ENCODE data around the gene SYMPK.

- TF ChIP-seq NFIC (IDR thresholded peaks at IDR 0.05; ENCODE audit: borderline replicate concordance), result no peak
- no peak for TF ChIP-seq POLR2AphosphoS5 (IDR thresholded peaks at IDR 0.05; ENCODE audit: low read depth, low read length)
- TF ChIP-seq, protein P1, sequence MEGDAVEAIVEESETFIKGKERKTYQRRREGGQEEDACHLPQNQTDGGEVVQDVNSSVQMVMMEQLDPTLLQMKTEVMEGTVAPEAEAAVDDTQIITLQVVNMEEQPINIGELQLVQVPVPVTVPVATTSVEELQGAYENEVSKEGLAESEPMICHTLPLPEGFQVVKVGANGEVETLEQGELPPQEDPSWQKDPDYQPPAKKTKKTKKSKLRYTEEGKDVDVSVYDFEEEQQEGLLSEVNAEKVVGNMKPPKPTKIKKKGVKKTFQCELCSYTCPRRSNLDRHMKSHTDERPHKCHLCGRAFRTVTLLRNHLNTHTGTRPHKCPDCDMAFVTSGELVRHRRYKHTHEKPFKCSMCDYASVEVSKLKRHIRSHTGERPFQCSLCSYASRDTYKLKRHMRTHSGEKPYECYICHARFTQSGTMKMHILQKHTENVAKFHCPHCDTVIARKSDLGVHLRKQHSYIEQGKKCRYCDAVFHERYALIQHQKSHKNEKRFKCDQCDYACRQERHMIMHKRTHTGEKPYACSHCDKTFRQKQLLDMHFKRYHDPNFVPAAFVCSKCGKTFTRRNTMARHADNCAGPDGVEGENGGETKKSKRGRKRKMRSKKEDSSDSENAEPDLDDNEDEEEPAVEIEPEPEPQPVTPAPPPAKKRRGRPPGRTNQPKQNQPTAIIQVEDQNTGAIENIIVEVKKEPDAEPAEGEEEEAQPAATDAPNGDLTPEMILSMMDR (IDR thresholded peaks at IDR 0.05), result no peak
Measured at GRCh38 chr19:45805719-45806118, 57.2 kb downstream of the SYMPK start.

Data from SK-N-SH (cell line).